SK-N-SH (cell line): ENCODE results near the gene ROBO1. TPM values are rescaled to one million over a fixed set of nuclear protein-coding genes. Genes with fewer than 3 reads are reported as not detected.

Experiments used
- CTCF ChIA-PET: fragments of 300-600, 350-600 bp; formaldehyde crosslinking; extraction: SDS; loops from one replicate; lab custom pipeline; 2021; lab: Yijun Ruan, JAX
- POLR2A ChIA-PET: fragments of 350-600 bp; sonication (Branson Sonifier 250); formaldehyde crosslinking; extraction: SDS; loops from one replicate; lab custom pipeline; 2020; ENCODE audit warnings: antibody characterized with exemption, inconsistent platforms; lab: Yijun Ruan, JAX
- DNase-seq: peaks from one replicate; pipeline ENCODE4 v3.0.0; 2012
- H2AFZ ChIP-seq: fragments of 200-600 bp; sonication (generic); 2 replicates; pipeline ENCODE4 v1.8.1; 2016; ENCODE audit warnings: antibody characterized with exemption, mild to moderate bottlenecking, low read depth
- H3F3A ChIP-seq: fragments of 200-600 bp; sonication (generic); replicated peaks from 2 replicates; pipeline ENCODE3; 2016; ENCODE audit warnings: antibody characterized with exemption, mild to moderate bottlenecking; ENCODE audit not compliant: insufficient read depth
- H3K27ac ChIP-seq, 2 experiments: fragments of 200-500 bp in 1 of 2; fragments of 200-600 bp in 1 of 2; sonication (Bioruptor generic) in 1 of 2; sonication (generic), shearing (Covaris generic) in 1 of 2; 2 replicates each; pipeline versions ENCODE4 v1.5.1 to v1.6.1; 2014 to 2016; ENCODE audit warnings: low read depth in 2 of 2, inconsistent platforms in 1 of 2, low read length in 1 of 2, mild to moderate bottlenecking in 1 of 2, mixed read lengths in 1 of 2
- H3K27me3 ChIP-seq: fragments of 200-600 bp; sonication (generic), shearing (Covaris generic); 2 replicates; pipeline ENCODE4 v1.6.1; 2016; ENCODE audit warnings: mixed run types; ENCODE audit not compliant: insufficient read depth
- H3K36me3 ChIP-seq, 2 experiments: fragments of 200-500 bp in 1 of 2; fragments of 200-600 bp in 1 of 2; sonication (Bioruptor generic) in 1 of 2; sonication (generic) in 1 of 2; replicated peaks in 1 of 2; 2 replicates each; pipeline versions ENCODE3 to v1.5.1; 2014 to 2016; ENCODE audit warnings: low read length in 1 of 2, mild to moderate bottlenecking in 1 of 2; ENCODE audit not compliant: insufficient read depth in 2 of 2, control insufficient read depth in 1 of 2
- H3K4me1 ChIP-seq, 2 experiments: fragments of 200-500 bp in 1 of 2; fragments of 200-600 bp in 1 of 2; sonication (Bioruptor generic) in 1 of 2; sonication (generic), shearing (Covaris generic) in 1 of 2; 2 replicates each; pipeline versions ENCODE4 v1.5.1 to v1.6.1; 2014 to 2016; ENCODE audit warnings: low read depth in 1 of 2, low read length in 1 of 2, mixed run types in 1 of 2; ENCODE audit not compliant: insufficient read depth in 2 of 2, control insufficient read depth in 1 of 2
- H3K4me2 ChIP-seq: fragments of 200-600 bp; sonication (generic), shearing (Covaris generic); 2 replicates; pipeline ENCODE4 v1.6.1; 2017; ENCODE audit warnings: mixed run types
- H3K4me3 ChIP-seq, 2 experiments: fragments of 200-500 bp in 1 of 2; fragments of 200-600 bp in 1 of 2; sonication (Bioruptor generic) in 1 of 2; sonication (generic), shearing (Covaris generic) in 1 of 2; 2 replicates each; pipeline versions ENCODE4 v1.5.1 to v1.8.1; 2014 to 2016; ENCODE audit warnings: low read depth in 2 of 2, inconsistent platforms in 1 of 2, low read length in 1 of 2, mild to moderate bottlenecking in 1 of 2, mixed read lengths in 1 of 2, moderate library complexity in 1 of 2
- H3K79me2 ChIP-seq: fragments of 200-600 bp; sonication (generic); 2 replicates; pipeline ENCODE4 v1.8.1; 2017; ENCODE audit warnings: mild to moderate bottlenecking; ENCODE audit not compliant: insufficient read depth
- H3K9ac ChIP-seq: fragments of 200-600 bp; sonication (generic); 2 replicates; pipeline ENCODE4 v1.6.1; 2017; ENCODE audit warnings: mixed run types
- H3K9me2 ChIP-seq: fragments of 200-600 bp; sonication (generic); 2 replicates; pipeline ENCODE4 v1.6.1; 2017; ENCODE audit warnings: mixed run types
- H3K9me3 ChIP-seq: fragments of 200-600 bp; sonication (generic); 2 replicates; pipeline ENCODE4 v1.6.1; 2017; ENCODE audit warnings: mixed run types, mild to moderate bottlenecking, moderate library complexity
- H4K20me1 ChIP-seq: fragments of 200-600 bp; sonication (generic); 2 replicates; pipeline ENCODE4 v1.6.1; 2017; ENCODE audit warnings: mild to moderate bottlenecking, mixed run types; ENCODE audit not compliant: insufficient read depth
- ELF1 ChIP-seq: IDR thresholded peaks from 2 replicates; pipeline ENCODE4 v1.4.0; 2012
- EP300 ChIP-seq, 2 experiments: IDR thresholded peaks; 2 replicates each; pipeline versions ENCODE4 v1.4.0 to v1.6.1; 2012; ENCODE audit warnings: borderline replicate concordance in 1 of 2, low read depth in 1 of 2, low read length in 1 of 2
- FOXM1 ChIP-seq: IDR thresholded peaks from 2 replicates; pipeline ENCODE4 v1.4.0; 2012; ENCODE audit warnings: low read depth, mild to moderate bottlenecking
- MXI1 ChIP-seq: IDR thresholded peaks from 2 replicates; pipeline ENCODE4 v1.6.1; 2012; ENCODE audit warnings: mild to moderate bottlenecking, low read depth, low read length, improper control_type of control experiment
- NRF1 ChIP-seq: IDR thresholded peaks from 2 replicates; pipeline ENCODE4 v1.6.1; 2012; ENCODE audit warnings: low read depth, mild to moderate bottlenecking, low read length
- RAD21 ChIP-seq: IDR thresholded peaks from 2 replicates; pipeline ENCODE4 v1.6.1; 2012; ENCODE audit warnings: mild to moderate bottlenecking, low read length
- REST ChIP-seq: IDR thresholded peaks from 2 replicates; pipeline ENCODE4 v1.6.1; 2012; ENCODE audit warnings: mild to moderate bottlenecking, low read depth, low read length, moderate library complexity
- RXRA ChIP-seq: IDR thresholded peaks from 2 replicates; pipeline ENCODE4 v1.4.0; 2012; ENCODE audit warnings: low read depth, mild to moderate bottlenecking, borderline replicate concordance
- TCF12 ChIP-seq: IDR thresholded peaks from 2 replicates; pipeline ENCODE4 v1.4.0; 2012
- YY1 ChIP-seq: IDR thresholded peaks from 2 replicates; pipeline ENCODE4 v1.4.0; 2012; ENCODE audit warnings: low read depth, mild to moderate bottlenecking
- WGBS: methylation state at CpG from one replicate; pipeline ENCODE4 v1.1.6; 2017; ENCODE audit warnings: low lambda C conversion rate; 5-methylcytosine and 5-hydroxymethylcytosine counted together
- polyA plus RNA-seq, 3 experiments: library from polyadenylated mRNA; depleted of rRNA; stranded (reverse); fragments of >200 nt; gene quantifications; 2 replicates each; pipeline ENCODE4 v1.2.3, GENCODE V29; 2012
- TF ChIP-seq, protein P1 (sequence below): IDR thresholded peaks from 2 replicates; pipeline ENCODE4 v1.4.0; 2012; ENCODE audit warnings: low read depth
- TF ChIP-seq, protein P2 (sequence below): fragments of 150-350 bp; IDR thresholded peaks from 2 replicates; pipeline ENCODE4 v1.6.1; 2017; ENCODE audit warnings: antibody characterized with exemption, low read length, low read depth, borderline replicate concordance

The ROBO1 gene
- polyA plus RNA-seq, 1 of the 3 experiments (the other 2 are of a cell fraction), result 22.7 TPM

DNA sequence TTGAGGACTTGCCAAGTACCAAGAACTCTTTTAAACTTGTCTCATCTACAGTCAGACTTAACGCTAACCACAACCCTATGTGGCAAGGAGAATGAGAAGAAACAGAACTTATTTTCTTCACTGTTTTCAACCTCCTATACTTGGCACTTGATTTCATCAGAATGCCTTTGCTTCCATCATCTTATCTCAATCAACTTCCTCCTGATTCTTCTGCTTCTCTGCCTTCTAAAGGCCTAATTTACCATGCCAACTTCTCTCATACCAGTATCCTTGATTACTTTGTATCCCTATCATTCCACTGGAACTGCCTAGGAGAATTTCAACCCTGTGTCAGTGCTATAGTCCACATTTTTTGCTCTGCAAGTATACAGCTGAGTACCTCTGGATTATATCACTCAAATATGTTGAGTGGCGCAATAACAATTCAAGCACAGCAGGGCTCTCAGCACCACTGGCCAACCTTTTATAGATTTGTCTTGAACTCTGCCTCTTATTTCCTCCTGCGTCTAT lies 413.6 kb downstream of the ROBO1 start:
- H2AFZ ChIP-seq, result no peak overlapping the region
- no peaks in the 10 kb centered on the region for H3K36me3 ChIP-seq
- TF ChIP-seq NRF1 (no peak), TCF12 (peak; percentile 73)
- H3K9me3 ChIP-seq, result no peaks in the 10 kb centered on the region
- POLR2A ChIA-PET, result no interaction called here
- no peak overlapping the region for H3K9ac ChIP-seq
- no peaks in the 10 kb centered on the region for H4K20me1 ChIP-seq
- no peak overlapping the region for H3K27ac ChIP-seq
- H3K4me2 ChIP-seq, result no peak overlapping the region
- CTCF ChIA-PET, result interaction anchor here (1.1 to 1.3 kb wide), 2 partner anchors 8 to 268 kb away, joined by 3 to 4 read pairs; no protein-coding TSS in a partner anchor
- no peaks in the 10 kb centered on the region for H3K9me2 ChIP-seq
- no peaks in the 10 kb centered on the region for H3K4me1 ChIP-seq
- DNase-seq, result no peak
- no peaks in the 10 kb centered on the region for H3K79me2 ChIP-seq
- H3K27me3 ChIP-seq, result no peaks in the 10 kb centered on the region
- H3K4me3 ChIP-seq, result no peak overlapping the region
- WGBS, result 73% methylated on average over 3 of the region's 3 CpGs
- H3F3A ChIP-seq, result no peaks in the 10 kb centered on the region

DNA sequence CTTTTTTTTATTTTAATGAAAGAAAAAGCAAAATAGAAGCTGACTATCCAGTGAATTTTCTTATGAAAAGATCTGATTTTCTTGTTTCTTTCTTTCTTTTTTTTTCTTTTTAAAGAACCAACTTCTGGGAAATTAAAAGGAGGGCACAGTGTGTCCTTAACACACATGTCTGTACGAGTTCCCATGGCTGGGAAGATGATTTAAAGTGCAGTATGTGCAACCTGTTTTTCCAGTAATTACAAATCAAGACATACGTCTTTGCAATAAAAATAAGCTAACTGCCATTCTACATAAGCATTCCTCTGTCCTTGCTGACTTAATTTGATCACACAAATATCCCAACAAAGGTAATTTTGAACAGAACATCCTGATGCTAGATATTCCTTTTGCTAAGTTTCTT lies 416.1 kb downstream of the ROBO1 start:
- H3K4me1 ChIP-seq, result no peaks in the 10 kb centered on the region
- H4K20me1 ChIP-seq, result no peaks in the 10 kb centered on the region
- H2AFZ ChIP-seq, result no peak overlapping the region
- H3K27ac ChIP-seq, result no peak overlapping the region
- ChIA-PET CTCF (interaction anchor here (1.1 to 3.1 kb wide), 3 partner anchors 10 to 265 kb away, joined by 3 to 21 read pairs (median 3); no protein-coding TSS in a partner anchor), POLR2A (no interaction called here)
- no peaks in the 10 kb centered on the region for H3K79me2 ChIP-seq
- no peaks in the 10 kb centered on the region for H3F3A ChIP-seq
- no peaks in the 10 kb centered on the region for H3K36me3 ChIP-seq
- no peaks in the 10 kb centered on the region for H3K9me2 ChIP-seq
- DNase-seq, result no peak
- no peaks in the 10 kb centered on the region for H3K9me3 ChIP-seq
- 72% methylated on average over 2 of the region's 2 CpGs for WGBS
- H3K4me3 ChIP-seq, result no peak overlapping the region
- H3K9ac ChIP-seq, result no peak overlapping the region
- TF ChIP-seq REST, result no peak
- no peak for TF ChIP-seq ELF1
- no peak for TF ChIP-seq FOXM1
- TF ChIP-seq RAD21, result no peak
- no peak for TF ChIP-seq RXRA
- no peak for TF ChIP-seq MXI1
- TF ChIP-seq EP300 (IDR thresholded peaks at IDR 0.05; ENCODE audit: borderline replicate concordance in 1 of 2, low read depth in 1 of 2, low read length in 1 of 2), result no peak
- TF ChIP-seq, protein P1, sequence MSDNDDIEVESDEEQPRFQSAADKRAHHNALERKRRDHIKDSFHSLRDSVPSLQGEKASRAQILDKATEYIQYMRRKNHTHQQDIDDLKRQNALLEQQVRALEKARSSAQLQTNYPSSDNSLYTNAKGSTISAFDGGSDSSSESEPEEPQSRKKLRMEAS, result no peak
- TF ChIP-seq, protein P2, sequence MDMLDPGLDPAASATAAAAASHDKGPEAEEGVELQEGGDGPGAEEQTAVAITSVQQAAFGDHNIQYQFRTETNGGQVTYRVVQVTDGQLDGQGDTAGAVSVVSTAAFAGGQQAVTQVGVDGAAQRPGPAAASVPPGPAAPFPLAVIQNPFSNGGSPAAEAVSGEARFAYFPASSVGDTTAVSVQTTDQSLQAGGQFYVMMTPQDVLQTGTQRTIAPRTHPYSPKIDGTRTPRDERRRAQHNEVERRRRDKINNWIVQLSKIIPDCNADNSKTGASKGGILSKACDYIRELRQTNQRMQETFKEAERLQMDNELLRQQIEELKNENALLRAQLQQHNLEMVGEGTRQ, result no peak
- no peak for TF ChIP-seq NRF1
- TF ChIP-seq YY1, result no peak
- no peaks in the 10 kb centered on the region for H3K27me3 ChIP-seq
- H3K4me2 ChIP-seq, result no peak overlapping the region
